HG02571 (cell line): ENCODE data around the gene CLTCL1.
"Not testable (repeated sequence)": the region's sequence is repeated elsewhere in the genome, so short reads cannot be mapped to it uniquely, and the experiment has no call there.

Experiments used
- ATAC-seq: cut with Tn5 transposase; IDR thresholded peaks from one replicate; pipeline ENCODE4 v1.9.1; 2021; ENCODE audit warnings: mild to moderate bottlenecking, moderate library complexity; ENCODE audit not compliant: unreplicated experiment

The CLTCL1 gene

GRCh38 chr22:19291580-19292457 lies at the start of gene CLTCL1:
TSS of gene CLTCL1 (minus strand) at chr22:19291719. CDS start at chr22:19291641, 78 bp downstream.
- peak; percentile 63 for ATAC-seq

GRCh38 chr22:19337137-19337536 lies 45.6 kb upstream of the CLTCL1 start:
- ATAC-seq: no peak

- no peak for ATAC-seq
Observed at GRCh38 chr22:19336133-19337075, 44.9 kb upstream of the CLTCL1 start.

GRCh38 chr22:19331975-19332374 lies 40.5 kb upstream of the CLTCL1 start:
- ATAC-seq: no peak

- ATAC-seq: no peak
Observed at GRCh38 chr22:19331474-19331873, 40.0 kb upstream of the CLTCL1 start.

GRCh38 chr22:19330865-19331418 lies 39.4 kb upstream of the CLTCL1 start:
- no peak for ATAC-seq

- ATAC-seq: not testable (repeated sequence)
Observed at GRCh38 chr22:19330205-19330604, 38.7 kb upstream of the CLTCL1 start.

- ATAC-seq: no peak
Observed at GRCh38 chr22:19329454-19329853, 37.9 kb upstream of the CLTCL1 start.

GRCh38 chr22:19325296-19325948 lies 33.9 kb upstream of the CLTCL1 start:
- no peak for ATAC-seq

GRCh38 chr22:19323420-19323819 lies 31.9 kb upstream of the CLTCL1 start:
- ATAC-seq: not testable (repeated sequence)

- ATAC-seq: no peak
Observed at GRCh38 chr22:19321757-19322156, 30.2 kb upstream of the CLTCL1 start.

GRCh38 chr22:19320136-19320535 lies 28.6 kb upstream of the CLTCL1 start:
- ATAC-seq: not testable (repeated sequence)

- ATAC-seq: no peak
Observed at GRCh38 chr22:19319281-19319680, 27.8 kb upstream of the CLTCL1 start.

- ATAC-seq: no peak
Observed at GRCh38 chr22:19317865-19318264, 26.3 kb upstream of the CLTCL1 start.

- no peak for ATAC-seq
Observed at GRCh38 chr22:19307872-19308271, 16.4 kb upstream of the CLTCL1 start.

GRCh38 chr22:19306535-19306934 lies 15.0 kb upstream of the CLTCL1 start:
- ATAC-seq: not testable (repeated sequence)

GRCh38 chr22:19304547-19304946 lies 13.0 kb upstream of the CLTCL1 start:
- ATAC-seq: no peak

GRCh38 chr22:19303785-19304184 lies 12.3 kb upstream of the CLTCL1 start:
- ATAC-seq: no peak

- ATAC-seq: no peak
Observed at GRCh38 chr22:19295733-19296132, 4.2 kb upstream of the CLTCL1 start.

GRCh38 chr22:19292458-19293230 lies 1.1 kb upstream of the CLTCL1 start:
- no peak for ATAC-seq
